HCT116 (cell line): ENCODE data around the gene ZNF300. TPM values are rescaled to one million over a fixed set of nuclear protein-coding genes. Genes with fewer than 3 reads are reported as not detected.

Experiments used
- ATAC-seq: fragments of 200-7000 bp; cut with Tn5 transposase; 2 replicates; pipeline ENCODE4 v1.9.1; 2020; ENCODE audit warnings: mild to moderate bottlenecking, moderate library complexity
- BruUV-seq: library from RNA; stranded (reverse); fragments of 400-500 nt; replicated peaks from 2 replicates; lab custom pipeline; 2021; lab: Mats Ljungman, UMichigan
- CTCF ChIA-PET: fragments of 300-600 bp; sonication (Branson Sonifier 250); formaldehyde crosslinking; loops from one replicate; lab custom pipeline; 2021; ENCODE audit warnings: antibody characterized with exemption; lab: Charles Lee
- POLR2A ChIA-PET: fragments of 300-600, 350-600 bp; sonication (Branson Sonifier 250); formaldehyde crosslinking; loops from one replicate; lab custom pipeline; 2021; ENCODE audit warnings: antibody characterized with exemption; lab: Charles Lee
- RAD21 ChIA-PET, 2 experiments: fragments of 300-600 bp; sonication (Branson Sonifier 250); formaldehyde crosslinking; loops; one replicate each; lab custom pipeline; 2023; ENCODE audit warnings: low total read pairs in 2 of 2; ENCODE audit not compliant: uncharacterized antibody in 2 of 2, unreplicated experiment in 2 of 2, low non-redundant PET in 1 of 2; lab: Charles Lee
- DNase-seq: peaks from one replicate; pipeline ENCODE4 v3.0.0-alpha.2; 2010; ENCODE audit warnings: low read depth, low spot score
- H2AFZ ChIP-seq: fragments of 200-600 bp; shearing (Covaris generic), sonication (generic); 2 replicates; pipeline ENCODE4 v1.6.1; 2017; ENCODE audit warnings: low read depth, mixed run types, mixed read lengths, antibody characterized with exemption, low read length; ENCODE audit not compliant: poor library complexity, severe bottlenecking
- H3K27ac ChIP-seq: 2 replicates; pipeline ENCODE4 v1.5.1; 2012; ENCODE audit warnings: low read depth, low read length
- H3K27me3 ChIP-seq: fragments of 200-600 bp; sonication (generic); 2 replicates; pipeline ENCODE4 v1.6.1; 2016; ENCODE audit warnings: mixed run types, low read length, mixed read lengths; ENCODE audit not compliant: insufficient read depth
- H3K36me3 ChIP-seq, 2 experiments: fragments of 200-500 bp in 1 of 2; fragments of 200-600 bp in 1 of 2; sonication (Bioruptor generic) in 1 of 2; sonication (generic) in 1 of 2; 2 replicates each; pipeline versions ENCODE4 v1.5.1 to v1.6.1; 2014 to 2016; ENCODE audit warnings: low read length in 2 of 2, inconsistent platforms in 1 of 2, mixed read lengths in 1 of 2, mixed run types in 1 of 2; ENCODE audit not compliant: insufficient read depth in 2 of 2, control insufficient read depth in 1 of 2
- H3K4me1 ChIP-seq, 2 experiments: fragments of 200-600 bp in 1 of 2; sonication (generic) in 1 of 2; 2 replicates each; pipeline versions ENCODE4 v1.5.1 to v1.6.1; 2012 to 2017; ENCODE audit warnings: low read length in 2 of 2, inconsistent platforms in 1 of 2, mild to moderate bottlenecking in 1 of 2, mixed read lengths in 1 of 2, mixed run types in 1 of 2, moderate library complexity in 1 of 2; ENCODE audit not compliant: insufficient read depth in 2 of 2, control insufficient read depth in 1 of 2
- H3K4me2 ChIP-seq: fragments of 200-600 bp; sonication (generic); 2 replicates; pipeline ENCODE4 v1.6.1; 2017; ENCODE audit warnings: mixed run types, low read length, mixed read lengths
- H3K4me3 ChIP-seq, 2 experiments: fragments of 200-600 bp in 1 of 2; sonication (generic) in 1 of 2; replicated peaks in 1 of 2; 2 replicates each; pipeline ENCODE4 v1.5.1; 2011 to 2016; ENCODE audit warnings: low read length in 2 of 2, control low read depth in 1 of 2, low read depth in 1 of 2, mild to moderate bottlenecking in 1 of 2, mixed read lengths in 1 of 2, mixed run types in 1 of 2
- H3K79me2 ChIP-seq: fragments of 200-600 bp; sonication (generic); 2 replicates; pipeline ENCODE4 v1.6.1; 2017; ENCODE audit warnings: mild to moderate bottlenecking, mixed run types, low read length, moderate library complexity, mixed read lengths; ENCODE audit not compliant: insufficient read depth
- H3K9ac ChIP-seq: fragments of 200-600 bp; sonication (generic); 2 replicates; pipeline ENCODE4 v1.6.1; 2016; ENCODE audit warnings: low read length, mixed read lengths
- H3K9me2 ChIP-seq: fragments of 200-600 bp; sonication (generic), shearing (Covaris generic); 2 replicates; pipeline ENCODE4 v1.6.1; 2017; ENCODE audit warnings: mixed run types, mild to moderate bottlenecking, moderate library complexity; ENCODE audit not compliant: insufficient read depth
- H3K9me3 ChIP-seq, 2 experiments: fragments of 200-500 bp in 1 of 2; fragments of 200-600 bp in 1 of 2; sonication (Bioruptor generic) in 1 of 2; sonication (generic) in 1 of 2; 2 replicates each; pipeline ENCODE4 v1.6.1; 2014 to 2017; ENCODE audit warnings: low read length in 2 of 2, mixed read lengths in 2 of 2, inconsistent platforms in 1 of 2, low read depth in 1 of 2, mild to moderate bottlenecking in 1 of 2, mixed run types in 1 of 2, moderate library complexity in 1 of 2; ENCODE audit not compliant: control insufficient read depth in 1 of 2, insufficient read depth in 1 of 2
- H4K20me1 ChIP-seq: fragments of 200-600 bp; sonication (generic), shearing (Covaris generic); 2 replicates; pipeline ENCODE4 v1.6.1; 2017; ENCODE audit warnings: mixed run types, mild to moderate bottlenecking, moderate library complexity; ENCODE audit not compliant: insufficient read depth
- CEBPB ChIP-seq: IDR thresholded peaks from 2 replicates; pipeline ENCODE4 v1.6.1; 2012; ENCODE audit warnings: low read depth
- EGR1 ChIP-seq: IDR thresholded peaks from 2 replicates; pipeline ENCODE4 v1.6.1; 2012; ENCODE audit warnings: low read depth
- ELF1 ChIP-seq: IDR thresholded peaks from 2 replicates; pipeline ENCODE4 v1.6.1; 2012; ENCODE audit warnings: low read depth, borderline replicate concordance
- EZH2 ChIP-seq: fragments of 200-600 bp; sonication (generic); IDR thresholded peaks from 2 replicates; pipeline ENCODE4 v1.6.1; 2017; ENCODE audit warnings: antibody characterized with exemption, mixed run types
- FOSL1 ChIP-seq: IDR thresholded peaks from 2 replicates; pipeline ENCODE4 v1.6.1; 2012; ENCODE audit warnings: low read depth
- SIN3A ChIP-seq: IDR thresholded peaks from 2 replicates; pipeline ENCODE4 v1.6.1; 2012; ENCODE audit warnings: low read depth
- SRF ChIP-seq: IDR thresholded peaks from 2 replicates; pipeline ENCODE4 v1.6.1; 2012; ENCODE audit warnings: low read depth
- ZFX ChIP-seq: fragments of 450-650 bp; IDR thresholded peaks from 2 replicates; pipeline ENCODE4 v1.6.1; 2017
- ZNF274 ChIP-seq: fragments of 200-500 bp; sonication (Bioruptor generic); IDR thresholded peaks from 2 replicates; pipeline ENCODE4 v1.6.1; 2014; ENCODE audit warnings: mild to moderate bottlenecking, low read depth, low read length, inconsistent platforms
- intact Hi-C: fragments of 100-400 bp; cut with micrococcal nuclease; formaldehyde crosslinking; loops from 2 replicates; pipeline ENCODE4 v1.10.0; 2022
- total RNA-seq: library from RNA; stranded (reverse); gene quantifications from one replicate; pipeline ENCODE4 v1.2.1, GENCODE V29; 2021; ENCODE audit not compliant: unreplicated experiment
- TF ChIP-seq, protein P1 (sequence below), 3 experiments: fragments of 200-600 bp in 1 of 3; sonication (generic) in 1 of 3; IDR thresholded peaks in 2 of 3; conservative IDR thresholded peaks in 1 of 3; 2 replicates each; pipeline ENCODE4 v1.5.1; 2012 to 2017; ENCODE audit warnings: low read depth in 2 of 3, low read length in 2 of 3, antibody characterized with exemption in 1 of 3, borderline replicate concordance in 1 of 3, control low read depth in 1 of 3, mild to moderate bottlenecking in 1 of 3, mixed read lengths in 1 of 3, mixed run types in 1 of 3, moderate library complexity in 1 of 3; ENCODE audit not compliant: insufficient read depth in 1 of 3
- TF ChIP-seq, protein P2 (sequence below): IDR thresholded peaks from 2 replicates; pipeline ENCODE4 v1.6.1; 2012
- TF ChIP-seq, protein P3 (sequence below): IDR thresholded peaks from 2 replicates; pipeline ENCODE4 v1.6.1; 2012

ZNF300 gene
- total RNA-seq, 1 experiment from 2014 or later = 0.05 TPM

DNA sequence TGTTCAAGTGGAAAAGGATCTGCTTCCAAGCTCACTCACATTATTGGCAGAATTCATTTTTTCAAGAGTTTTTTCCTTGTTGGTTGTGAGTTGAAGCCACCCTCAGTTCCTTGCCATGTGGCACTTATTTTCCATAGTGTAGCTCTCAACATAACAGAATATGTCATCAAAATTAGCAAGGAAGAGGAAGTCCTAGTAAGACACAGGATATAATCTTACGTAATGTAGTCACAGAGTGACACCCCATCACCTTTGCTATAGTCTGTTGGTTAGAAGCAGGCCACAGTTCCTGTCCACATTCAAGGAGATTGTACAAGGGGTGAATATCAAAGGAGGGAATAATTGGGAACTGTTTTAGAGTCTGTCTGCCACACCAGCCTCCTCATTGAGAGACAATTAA, 42.7 kb downstream of the ZNF300 start:
- H3K9me2 ChIP-seq = no peaks in the 10 kb centered on the region
- no TSS peak for BruUV-seq
- RAD21 ChIA-PET = no interaction called here
- H2AFZ ChIP-seq = no peak overlapping the region
- H3K9me3 ChIP-seq = no peaks in the 10 kb centered on the region
- H3K27ac ChIP-seq = no peak overlapping the region
- H3K36me3 ChIP-seq = no peaks in the 10 kb centered on the region
- intact Hi-C loops = no loop called here
- no peak for ATAC-seq
- TF ChIP-seq SIN3A (no peak), ZFX (no peak), CEBPB (no peak), SRF (no peak), ZNF274 (no peak), EGR1 (no peak), EZH2 (no peak), ELF1 (no peak), FOSL1 (no peak)
- TF ChIP-seq, protein P1, sequence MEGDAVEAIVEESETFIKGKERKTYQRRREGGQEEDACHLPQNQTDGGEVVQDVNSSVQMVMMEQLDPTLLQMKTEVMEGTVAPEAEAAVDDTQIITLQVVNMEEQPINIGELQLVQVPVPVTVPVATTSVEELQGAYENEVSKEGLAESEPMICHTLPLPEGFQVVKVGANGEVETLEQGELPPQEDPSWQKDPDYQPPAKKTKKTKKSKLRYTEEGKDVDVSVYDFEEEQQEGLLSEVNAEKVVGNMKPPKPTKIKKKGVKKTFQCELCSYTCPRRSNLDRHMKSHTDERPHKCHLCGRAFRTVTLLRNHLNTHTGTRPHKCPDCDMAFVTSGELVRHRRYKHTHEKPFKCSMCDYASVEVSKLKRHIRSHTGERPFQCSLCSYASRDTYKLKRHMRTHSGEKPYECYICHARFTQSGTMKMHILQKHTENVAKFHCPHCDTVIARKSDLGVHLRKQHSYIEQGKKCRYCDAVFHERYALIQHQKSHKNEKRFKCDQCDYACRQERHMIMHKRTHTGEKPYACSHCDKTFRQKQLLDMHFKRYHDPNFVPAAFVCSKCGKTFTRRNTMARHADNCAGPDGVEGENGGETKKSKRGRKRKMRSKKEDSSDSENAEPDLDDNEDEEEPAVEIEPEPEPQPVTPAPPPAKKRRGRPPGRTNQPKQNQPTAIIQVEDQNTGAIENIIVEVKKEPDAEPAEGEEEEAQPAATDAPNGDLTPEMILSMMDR (IDR thresholded peaks at IDR 0.05 in 2 of 3, conservative IDR thresholded peaks at IDR 0.05 in 1 of 3; ENCODE audit: borderline replicate concordance in 1 of 3, insufficient read depth in 1 of 3, low read depth in 2 of 3, low read length in 2 of 3) = no peak
- TF ChIP-seq, protein P2, sequence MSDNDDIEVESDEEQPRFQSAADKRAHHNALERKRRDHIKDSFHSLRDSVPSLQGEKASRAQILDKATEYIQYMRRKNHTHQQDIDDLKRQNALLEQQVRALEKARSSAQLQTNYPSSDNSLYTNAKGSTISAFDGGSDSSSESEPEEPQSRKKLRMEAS = no peak
- TF ChIP-seq, protein P3, sequence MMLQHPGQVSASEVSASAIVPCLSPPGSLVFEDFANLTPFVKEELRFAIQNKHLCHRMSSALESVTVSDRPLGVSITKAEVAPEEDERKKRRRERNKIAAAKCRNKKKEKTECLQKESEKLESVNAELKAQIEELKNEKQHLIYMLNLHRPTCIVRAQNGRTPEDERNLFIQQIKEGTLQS = no peak
- no peak for DNase-seq
- CTCF ChIA-PET = no interaction called here
- H3K4me1 ChIP-seq = no peaks in the 10 kb centered on the region
- H3K27me3 ChIP-seq = no peaks in the 10 kb centered on the region
- POLR2A ChIA-PET = no interaction called here
- H3K9ac ChIP-seq = no peak overlapping the region
- no peak overlapping the region for H3K4me3 ChIP-seq
- H4K20me1 ChIP-seq = no peaks in the 10 kb centered on the region
- H3K4me2 ChIP-seq = no peak overlapping the region
- no peaks in the 10 kb centered on the region for H3K79me2 ChIP-seq
